CD4-positive, alpha-beta T cell treated with Interleukin-15 for 4 hours (primary cell): ENCODE results near the gene NPPB.

Source experiments
- DNase-seq: peaks from one replicate; pipeline ENCODE4 v3.0.0-alpha.2; 2020; ENCODE audit warnings: low spot score

The NPPB gene

GRCh38 chr1:11856698-11857097 is 2.0 kb downstream of the NPPB start:
- no peak for DNase-seq

GRCh38 chr1:11855430-11855829 is 3.3 kb downstream of the NPPB start:
- DNase-seq, result no peak

GRCh38 chr1:11854519-11854918 is 4.2 kb downstream of the NPPB start:
- no peak for DNase-seq

GRCh38 chr1:11851180-11851579 is 7.6 kb downstream of the NPPB start:
- DNase-seq, result no peak

GRCh38 chr1:11850156-11850555 is 8.6 kb downstream of the NPPB start:
- DNase-seq, result no peak

- no peak for DNase-seq
Observed at GRCh38 chr1:11848373-11848700, 10.4 kb downstream of the NPPB start.

GRCh38 chr1:11847667-11848372 is 10.9 kb downstream of the NPPB start, which contains the start of gene NPPA:
Gene NPPA, minus strand, starts transcription at chr1:11847783. Its CDS starts 99 bp downstream, at chr1:11847684.
- no peak for DNase-seq

GRCh38 chr1:11845641-11846335 is 13.0 kb downstream of the NPPB start:
- DNase-seq, result no peak

- DNase-seq, result no peak
Observed at GRCh38 chr1:11842154-11843041, 16.3 kb downstream of the NPPB start.

- no peak for DNase-seq
Observed at GRCh38 chr1:11841245-11842153, 17.2 kb downstream of the NPPB start.

- DNase-seq, result no peak
Observed at GRCh38 chr1:11839727-11840705, 18.7 kb downstream of the NPPB start.

- peak; percentile 69 for DNase-seq
Observed at GRCh38 chr1:11838349-11839272, 20.1 kb downstream of the NPPB start.

GRCh38 chr1:11837767-11838348 is 20.9 kb downstream of the NPPB start:
- DNase-seq, result no peak

- no peak for DNase-seq
Observed at GRCh38 chr1:11836955-11837766, 21.6 kb downstream of the NPPB start.

GRCh38 chr1:11835441-11836225 is 23.1 kb downstream of the NPPB start:
- DNase-seq, result no peak

- no peak for DNase-seq
Observed at GRCh38 chr1:11833900-11834299, 24.8 kb downstream of the NPPB start.

- DNase-seq, result no peak
Observed at GRCh38 chr1:11833497-11833896, 25.2 kb downstream of the NPPB start.
